ENCODE data around the gene FAN1.

The FAN1 gene

GRCh38 chr15:30901889-30902288 lies 1.8 kb upstream of the FAN1 start:
- H3K36me3 Mint-ChIP-seq (ENCODE audit: insufficient read depth) = peaks cover 5% of the 10 kb centered on the region
- H3K27me3 Mint-ChIP-seq = peaks cover 0 to 8% of the 10 kb centered on the region in 2 donors
- no peak overlapping the region for H3K27ac Mint-ChIP-seq
- ATAC-seq (replicated peaks) (no peak), DNase-seq (no peak)
- no peaks in the 10 kb centered on the region for H3K9me3 Mint-ChIP-seq
- H3K4me1 Mint-ChIP-seq (ENCODE audit: low read depth in 2 of 2) = peaks cover 11 to 18% of the 10 kb centered on the region in 2 donors
- no peak overlapping the region for H3K4me3 Mint-ChIP-seq

- ATAC-seq (replicated peaks) (no peak), DNase-seq (no peak)
- Mint-ChIP-seq H3K4me1 (ENCODE audit: low read depth in 2 of 2) (peaks cover 18 to 27% of the 10 kb centered on the region in 2 donors), H3K27me3 (peaks cover 0 to 8% of the 10 kb centered on the region in 2 donors), H3K9me3 (no peaks in the 10 kb centered on the region), H3K4me3 (peak overlapping the region in 1 of 2 donors; percentile 100), H3K36me3 (ENCODE audit: insufficient read depth) (peaks cover 6% of the 10 kb centered on the region), H3K27ac (peak overlapping the region in 1 of 2 donors; percentile 41)
Measured at GRCh38 chr15:30904812-30905211, 1.1 kb downstream of the FAN1 start.

- H3K27me3 Mint-ChIP-seq = peaks cover 0 to 8% of the 10 kb centered on the region in 2 donors
- H3K27ac Mint-ChIP-seq = no peak overlapping the region
- no peak for DNase-seq
- peaks cover 9% of the 10 kb centered on the region for H3K36me3 Mint-ChIP-seq (ENCODE audit: insufficient read depth)
- H3K9me3 Mint-ChIP-seq = no peaks in the 10 kb centered on the region
- no peak overlapping the region for H3K4me3 Mint-ChIP-seq
- peaks cover 18 to 27% of the 10 kb centered on the region in 2 donors for H3K4me1 Mint-ChIP-seq (ENCODE audit: low read depth in 2 of 2)
- ATAC-seq (replicated peaks) = no peak
Measured at GRCh38 chr15:30905821-30906220, 2.1 kb downstream of the FAN1 start.

GRCh38 chr15:30906366-30906765 lies 2.7 kb downstream of the FAN1 start:
- Mint-ChIP-seq H3K9me3 (no peaks in the 10 kb centered on the region), H3K36me3 (ENCODE audit: insufficient read depth) (peaks cover 9% of the 10 kb centered on the region), H3K27ac (no peak overlapping the region), H3K4me3 (no peak overlapping the region), H3K27me3 (peaks cover 0 to 2% of the 10 kb centered on the region in 2 donors), H3K4me1 (ENCODE audit: low read depth in 2 of 2) (peaks cover 18 to 27% of the 10 kb centered on the region in 2 donors)
- ATAC-seq (replicated peaks) = no peak
- no peak for DNase-seq

- no peak for ATAC-seq (replicated peaks)
- H3K27ac Mint-ChIP-seq = peak overlapping the region in 1 of 2 donors; percentile 41
- no peaks in the 10 kb centered on the region for H3K9me3 Mint-ChIP-seq
Measured at GRCh38 chr15:30913761-30914160, 10.0 kb downstream of the FAN1 start.

GRCh38 chr15:30917013-30917412 lies 13.3 kb downstream of the FAN1 start:
- peaks cover 4 to 8% of the 10 kb centered on the region in 2 donors for H3K4me1 Mint-ChIP-seq (ENCODE audit: low read depth in 2 of 2)
- H3K36me3 Mint-ChIP-seq (ENCODE audit: insufficient read depth) = peaks cover 55% of the 10 kb centered on the region

More at GRCh38 chr15:30913761-30914160, 10.0 kb downstream of the FAN1 start:
- no peak for DNase-seq
- Mint-ChIP-seq H3K4me1 (ENCODE audit: low read depth in 2 of 2) (peaks cover 11 to 12% of the 10 kb centered on the region in 2 donors), H3K36me3 (ENCODE audit: insufficient read depth) (peaks cover 44% of the 10 kb centered on the region), H3K4me3 (no peak overlapping the region), H3K27me3 (no peaks in the 10 kb centered on the region)

GRCh38 chr15:30917675-30918074 lies 14.0 kb downstream of the FAN1 start:
- no peaks in the 10 kb centered on the region for H3K27me3 Mint-ChIP-seq

More at GRCh38 chr15:30917013-30917412, 13.3 kb downstream of the FAN1 start:
- Mint-ChIP-seq H3K9me3 (no peaks in the 10 kb centered on the region), H3K27me3 (no peaks in the 10 kb centered on the region), H3K4me3 (no peak overlapping the region), H3K27ac (no peak overlapping the region)
- ATAC-seq (replicated peaks) (no peak), DNase-seq (no peak)

GRCh38 chr15:30918366-30918765 lies 14.7 kb downstream of the FAN1 start:
- Mint-ChIP-seq H3K4me3 (no peak overlapping the region), H3K4me1 (ENCODE audit: low read depth in 2 of 2) (peaks cover 4 to 8% of the 10 kb centered on the region in 2 donors), H3K36me3 (ENCODE audit: insufficient read depth) (peaks cover 51% of the 10 kb centered on the region), H3K9me3 (no peaks in the 10 kb centered on the region), H3K27me3 (no peaks in the 10 kb centered on the region), H3K27ac (no peak overlapping the region)
- ATAC-seq (replicated peaks) (no peak), DNase-seq (no peak)

More at GRCh38 chr15:30917675-30918074, 14.0 kb downstream of the FAN1 start:
- no peak overlapping the region for H3K4me3 Mint-ChIP-seq
- H3K4me1 Mint-ChIP-seq (ENCODE audit: low read depth in 2 of 2) = peaks cover 4 to 8% of the 10 kb centered on the region in 2 donors
- H3K27ac Mint-ChIP-seq = no peak overlapping the region
- H3K36me3 Mint-ChIP-seq (ENCODE audit: insufficient read depth) = peaks cover 51% of the 10 kb centered on the region
- DNase-seq = no peak
- H3K9me3 Mint-ChIP-seq = no peaks in the 10 kb centered on the region
- ATAC-seq (replicated peaks) = no peak

- no peaks in the 10 kb centered on the region for H3K9me3 Mint-ChIP-seq
- no peak overlapping the region for H3K27ac Mint-ChIP-seq
- DNase-seq (no peak), ATAC-seq (replicated peaks) (no peak)
- H3K4me1 Mint-ChIP-seq (ENCODE audit: low read depth in 2 of 2) = peaks cover 4 to 8% of the 10 kb centered on the region in 2 donors
- H3K4me3 Mint-ChIP-seq = no peak overlapping the region
- peaks cover 48% of the 10 kb centered on the region for H3K36me3 Mint-ChIP-seq (ENCODE audit: insufficient read depth)
- H3K27me3 Mint-ChIP-seq = no peaks in the 10 kb centered on the region
Measured at GRCh38 chr15:30919877-30920550, 16.3 kb downstream of the FAN1 start.

- Mint-ChIP-seq H3K4me1 (ENCODE audit: low read depth in 2 of 2) (peaks cover 4 to 8% of the 10 kb centered on the region in 2 donors), H3K36me3 (ENCODE audit: insufficient read depth) (peaks cover 49% of the 10 kb centered on the region), H3K4me3 (no peak overlapping the region), H3K27me3 (no peaks in the 10 kb centered on the region), H3K9me3 (no peaks in the 10 kb centered on the region), H3K27ac (no peak overlapping the region)
- DNase-seq = no peak
- no peak for ATAC-seq (replicated peaks)
Measured at GRCh38 chr15:30921106-30921505, 17.4 kb downstream of the FAN1 start.

GRCh38 chr15:30921781-30922479 lies 18.2 kb downstream of the FAN1 start:
- ATAC-seq (replicated peaks) (no peak), DNase-seq (no peak)
- peaks cover under 1 to 3% of the 10 kb centered on the region in 2 donors for H3K4me1 Mint-ChIP-seq (ENCODE audit: low read depth in 2 of 2)
- H3K27ac Mint-ChIP-seq = no peak overlapping the region
- peaks cover 47% of the 10 kb centered on the region for H3K36me3 Mint-ChIP-seq (ENCODE audit: insufficient read depth)
- H3K9me3 Mint-ChIP-seq = no peaks in the 10 kb centered on the region
- no peaks in the 10 kb centered on the region for H3K27me3 Mint-ChIP-seq
- no peak overlapping the region for H3K4me3 Mint-ChIP-seq

- no peak overlapping the region for H3K4me3 Mint-ChIP-seq
- H3K27ac Mint-ChIP-seq = no peak overlapping the region
- peaks cover 46% of the 10 kb centered on the region for H3K36me3 Mint-ChIP-seq (ENCODE audit: insufficient read depth)
Measured at GRCh38 chr15:30922480-30923311, 19.0 kb downstream of the FAN1 start.

GRCh38 chr15:30923429-30923828 lies 19.7 kb downstream of the FAN1 start:
- H3K4me1 Mint-ChIP-seq (ENCODE audit: low read depth in 2 of 2) = no peaks in the 10 kb centered on the region
- H3K4me3 Mint-ChIP-seq = no peak overlapping the region
- no peaks in the 10 kb centered on the region for H3K27me3 Mint-ChIP-seq
- ATAC-seq (replicated peaks) = no peak
- H3K36me3 Mint-ChIP-seq (ENCODE audit: insufficient read depth) = peaks cover 41% of the 10 kb centered on the region
- DNase-seq = no peak
- no peak overlapping the region for H3K27ac Mint-ChIP-seq
- no peaks in the 10 kb centered on the region for H3K9me3 Mint-ChIP-seq

More at GRCh38 chr15:30922480-30923311, 19.0 kb downstream of the FAN1 start:
- H3K4me1 Mint-ChIP-seq (ENCODE audit: low read depth in 2 of 2) = no peaks in the 10 kb centered on the region
- ATAC-seq (replicated peaks) = no peak
- H3K9me3 Mint-ChIP-seq = no peaks in the 10 kb centered on the region
- no peaks in the 10 kb centered on the region for H3K27me3 Mint-ChIP-seq
- no peak for DNase-seq

Data from effector memory CD8-positive, alpha-beta T cell (primary cell).